Esophagus muscularis mucosa (tissue), 4 donors: ENCODE results near the gene KCNH3. TPM values are rescaled to one million over a fixed set of nuclear protein-coding genes. Genes with fewer than 3 reads are reported as not detected.

Source experiments
- DNase-seq: peaks from one replicate; pipeline ENCODE4 v3.0.0-alpha.2; 2017; ENCODE audit errors: extremely low spot score
- H3K27ac ChIP-seq, 4 donors: fragments of 200-600 bp; sonication (generic); replicated peaks in 1 of 4; 1 replicate in 3 of 4; 2 replicates in 1 of 4; pipeline ENCODE4 v1.5.1; 2016 to 2019; ENCODE audit warnings: mild to moderate bottlenecking in 1 of 4
- H3K27me3 ChIP-seq, 4 donors: fragments of 200-600 bp; sonication (generic); one replicate each; pipeline versions ENCODE4 v1.5.1 to v1.6.0; 2016 to 2019
- H3K36me3 ChIP-seq, 4 donors: fragments of 200-600 bp; sonication (generic); one replicate each; pipeline ENCODE4 v1.5.1; 2016 to 2019
- H3K4me1 ChIP-seq, 4 donors: fragments of 200-600 bp; sonication (generic); one replicate each; pipeline ENCODE4 v1.5.1; 2016 to 2019
- H3K4me3 ChIP-seq, 4 donors: fragments of 200-600 bp; sonication (generic); 1 replicate in 2 of 4; 2 replicates in 2 of 4; pipeline ENCODE4 v1.5.1; 2016 to 2019; ENCODE audit warnings: mild to moderate bottlenecking in 4 of 4, moderate library complexity in 1 of 4
- H3K9me3 ChIP-seq, 4 donors: fragments of 200-600 bp; sonication (generic); 1 replicate in 3 of 4; 2 replicates in 1 of 4; pipeline ENCODE4 v1.5.1; 2016 to 2019
- EP300 ChIP-seq: sonication (generic); formaldehyde crosslinking; IDR thresholded peaks from one replicate; pipeline ENCODE4 v1.6.1; 2017; ENCODE audit warnings: antibody characterized with exemption
- POLR2A ChIP-seq: fragments of 450-650 bp; IDR thresholded peaks from one replicate; pipeline ENCODE4 v1.6.1; 2017; ENCODE audit warnings: antibody characterized with exemption, moderate library complexity, mild to moderate bottlenecking, low read depth
- POLR2AphosphoS5 ChIP-seq, 2 donors: sonication (generic); formaldehyde crosslinking; IDR thresholded peaks; one replicate each; pipeline ENCODE4 v1.6.1; 2017; ENCODE audit warnings: antibody characterized with exemption in 2 of 2
- WGBS: methylation state at CpG from one replicate; pipeline ENCODE4 v1.1.5; 2018; 5-methylcytosine and 5-hydroxymethylcytosine counted together
- intact Hi-C: fragments of 100-400 bp; cut with DNase I; formaldehyde crosslinking; loops from one replicate; pipeline ENCODE4 v1.15.1; 2023
- total RNA-seq, 4 donors: library from RNA; depleted of rRNA; stranded (reverse); fragments of >200 nt; gene quantifications; one replicate each; pipeline versions ENCODE4 v1.1.0 to v1.2.1, GENCODE V29; 2016
- TF ChIP-seq, protein P1 (sequence below), 3 experiments: fragments of 200-600 bp in 2 of 3; fragments of 450-650 bp in 1 of 3; sonication (generic) in 2 of 3; IDR thresholded peaks; one replicate each; pipeline ENCODE4 v1.5.1; 2017 to 2019; ENCODE audit warnings: antibody characterized with exemption in 3 of 3, mild to moderate bottlenecking in 2 of 3, moderate library complexity in 1 of 3

Gene KCNH3
- total RNA-seq, 4 donors from 2014 or later, result 0.34 to 0.66 (median 0.65) TPM; not detected in 1

DNA sequence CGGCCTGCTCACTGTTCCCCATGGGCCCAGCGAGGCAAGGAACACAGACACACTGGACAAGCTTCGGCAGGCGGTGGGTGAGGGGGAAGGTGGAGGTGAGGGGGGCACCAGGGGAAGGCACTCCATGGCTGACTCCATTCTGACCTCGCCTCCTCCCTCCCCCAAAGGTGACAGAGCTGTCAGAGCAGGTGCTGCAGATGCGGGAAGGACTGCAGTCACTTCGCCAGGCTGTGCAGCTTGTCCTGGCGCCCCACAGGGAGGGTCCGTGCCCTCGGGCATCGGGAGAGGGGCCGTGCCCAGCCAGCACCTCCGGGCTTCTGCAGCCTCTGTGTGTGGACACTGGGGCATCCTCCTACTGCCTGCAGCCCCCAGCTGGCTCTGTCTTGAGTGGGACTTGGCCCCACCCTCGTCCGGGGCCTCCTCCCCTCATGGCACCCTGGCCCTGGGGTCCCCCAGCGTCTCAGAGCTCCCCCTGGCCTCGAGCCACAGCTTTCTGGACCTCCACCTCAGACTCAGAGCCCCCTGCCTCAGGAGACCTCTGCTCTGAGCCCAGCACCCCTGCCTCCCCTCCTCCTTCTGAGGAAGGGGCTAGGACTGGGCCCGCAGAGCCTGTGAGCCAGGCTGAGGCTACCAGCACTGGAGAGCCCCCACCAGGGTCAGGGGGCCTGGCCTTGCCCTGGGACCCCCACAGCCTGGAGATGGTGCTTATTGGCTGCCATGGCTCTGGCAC lies 18.5 kb downstream of the KCNH3 start:
- intact Hi-C loops, result no loop called here
- Histone ChIP-seq H3K27ac (no peak overlapping the region), H3K27me3 (no peaks in the 10 kb centered on the region), H3K4me1 (peaks cover 0 to 3% (median 0%) of the 10 kb centered on the region in 4 donors), H3K4me3 (no peak overlapping the region), H3K9me3 (no peaks in the 10 kb centered on the region), H3K36me3 (peaks cover 43 to 68% (median 67%) of the 10 kb centered on the region in 4 donors)
- no peak for DNase-seq
- 87% methylated on average over 14 of the region's 18 CpGs for WGBS
- no peak for TF ChIP-seq POLR2AphosphoS5 (IDR thresholded peaks at IDR 0.05)
- TF ChIP-seq, protein P1, sequence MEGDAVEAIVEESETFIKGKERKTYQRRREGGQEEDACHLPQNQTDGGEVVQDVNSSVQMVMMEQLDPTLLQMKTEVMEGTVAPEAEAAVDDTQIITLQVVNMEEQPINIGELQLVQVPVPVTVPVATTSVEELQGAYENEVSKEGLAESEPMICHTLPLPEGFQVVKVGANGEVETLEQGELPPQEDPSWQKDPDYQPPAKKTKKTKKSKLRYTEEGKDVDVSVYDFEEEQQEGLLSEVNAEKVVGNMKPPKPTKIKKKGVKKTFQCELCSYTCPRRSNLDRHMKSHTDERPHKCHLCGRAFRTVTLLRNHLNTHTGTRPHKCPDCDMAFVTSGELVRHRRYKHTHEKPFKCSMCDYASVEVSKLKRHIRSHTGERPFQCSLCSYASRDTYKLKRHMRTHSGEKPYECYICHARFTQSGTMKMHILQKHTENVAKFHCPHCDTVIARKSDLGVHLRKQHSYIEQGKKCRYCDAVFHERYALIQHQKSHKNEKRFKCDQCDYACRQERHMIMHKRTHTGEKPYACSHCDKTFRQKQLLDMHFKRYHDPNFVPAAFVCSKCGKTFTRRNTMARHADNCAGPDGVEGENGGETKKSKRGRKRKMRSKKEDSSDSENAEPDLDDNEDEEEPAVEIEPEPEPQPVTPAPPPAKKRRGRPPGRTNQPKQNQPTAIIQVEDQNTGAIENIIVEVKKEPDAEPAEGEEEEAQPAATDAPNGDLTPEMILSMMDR (IDR thresholded peaks at IDR 0.05), result no peak
- TF ChIP-seq EP300, result no peak
- no peak for TF ChIP-seq POLR2A

DNA sequence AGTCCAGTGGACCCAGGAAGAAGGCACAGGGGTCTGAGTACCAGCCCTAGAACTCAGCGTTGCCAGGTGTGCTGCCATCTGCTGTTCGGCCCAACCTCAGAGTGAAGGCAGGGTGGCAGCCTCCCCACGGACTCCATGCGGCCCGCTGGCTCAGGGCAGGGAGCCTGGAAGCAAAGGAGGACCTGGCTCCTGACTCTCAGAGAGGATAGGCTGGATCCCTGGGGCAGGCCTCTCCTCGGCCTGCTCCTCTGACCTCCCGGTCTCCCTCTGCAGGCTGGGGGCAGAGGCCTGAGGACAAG lies 19.0 kb downstream of the KCNH3 start:
- H3K4me3 ChIP-seq, result no peak overlapping the region
- no peak overlapping the region for H3K27ac ChIP-seq
- H3K27me3 ChIP-seq, result no peaks in the 10 kb centered on the region
- DNase-seq, result no peak
- H3K36me3 ChIP-seq, result peaks cover 48 to 73% (median 72%) of the 10 kb centered on the region in 4 donors
- WGBS, result 79% methylated on average over 5 of the region's 7 CpGs
- intact Hi-C loops, result no loop called here
- H3K4me1 ChIP-seq, result no peaks in the 10 kb centered on the region
- TF ChIP-seq, protein P1 (IDR thresholded peaks at IDR 0.05), result no peak
- TF ChIP-seq EP300, result no peak
- H3K9me3 ChIP-seq, result no peaks in the 10 kb centered on the region

DNA sequence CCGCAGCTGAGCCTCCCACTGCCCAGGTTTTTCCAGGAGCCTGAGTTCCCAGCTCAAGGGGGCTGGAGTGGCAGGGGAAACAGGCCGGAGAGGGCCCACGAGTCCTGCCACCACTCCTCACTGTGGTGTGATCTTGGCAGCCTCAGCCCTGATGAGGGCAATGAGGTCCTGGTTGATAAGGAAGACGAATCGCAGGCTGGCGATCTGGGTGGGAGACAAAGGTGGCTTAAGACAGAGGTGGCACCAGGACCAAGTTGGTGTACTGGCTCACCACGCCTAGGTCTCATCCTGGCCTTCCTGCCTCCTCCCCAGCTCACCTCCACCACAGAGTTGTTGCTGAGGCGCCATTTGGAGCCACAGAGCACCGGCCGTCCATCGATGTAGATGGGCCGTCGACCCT lies 19.7 kb downstream of the KCNH3 start:
- TF ChIP-seq POLR2AphosphoS5 (IDR thresholded peaks at IDR 0.05) (no peak), EP300 (no peak), POLR2A (no peak)
- TF ChIP-seq, protein P1 (IDR thresholded peaks at IDR 0.05), result no peak
- Histone ChIP-seq H3K4me1 (no peaks in the 10 kb centered on the region), H3K9me3 (no peaks in the 10 kb centered on the region), H3K36me3 (peaks cover 55 to 80% (median 79%) of the 10 kb centered on the region in 4 donors), H3K27ac (no peak overlapping the region), H3K4me3 (no peak overlapping the region), H3K27me3 (no peaks in the 10 kb centered on the region)
- 87% methylated on average over 13 of the region's 13 CpGs for WGBS
- DNase-seq, result no peak
- intact Hi-C loops, result no loop called here

DNA sequence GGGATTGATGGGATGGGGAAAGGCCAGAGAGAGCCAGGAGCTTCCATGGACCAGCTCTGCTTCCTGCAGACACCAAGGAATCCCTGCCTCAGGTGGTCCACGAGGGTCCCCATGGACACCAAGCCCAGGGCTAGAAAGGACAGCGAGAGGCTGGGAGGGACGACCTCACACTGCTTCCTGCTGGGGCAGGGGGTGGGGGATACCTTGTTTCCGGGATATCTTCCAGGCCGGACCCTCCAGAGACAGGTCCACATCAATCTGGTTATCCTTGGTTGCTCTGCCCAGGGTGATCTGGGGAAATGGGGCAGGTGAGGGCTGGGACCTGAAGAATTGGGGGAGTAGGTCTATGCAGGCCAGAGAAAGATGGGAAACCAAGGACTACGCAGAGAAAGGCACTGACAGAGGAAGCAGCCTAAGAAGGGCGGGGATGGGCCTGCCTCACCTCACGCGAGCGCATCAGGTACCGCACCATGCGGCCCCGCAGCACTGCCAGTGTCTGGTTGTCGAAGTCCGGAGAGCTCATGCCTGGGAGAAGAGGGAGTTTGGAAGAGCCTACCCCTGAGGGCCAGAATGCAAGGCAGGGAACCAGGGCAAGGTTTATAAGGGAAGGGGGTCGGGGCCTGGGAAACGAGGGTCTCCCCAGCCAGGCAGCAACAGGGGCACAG lies 20.3 kb downstream of the KCNH3 start:
- Histone ChIP-seq H3K36me3 (peaks cover 61 to 86% (median 85%) of the 10 kb centered on the region in 4 donors), H3K27me3 (no peaks in the 10 kb centered on the region), H3K4me1 (no peaks in the 10 kb centered on the region), H3K27ac (no peak overlapping the region), H3K9me3 (no peaks in the 10 kb centered on the region), H3K4me3 (no peak overlapping the region)
- 92% methylated on average over 17 of the region's 17 CpGs for WGBS
- no peak for TF ChIP-seq EP300
- TF ChIP-seq, protein P1 (IDR thresholded peaks at IDR 0.05), result no peak
- no peak for TF ChIP-seq POLR2A
- no peak for TF ChIP-seq POLR2AphosphoS5 (IDR thresholded peaks at IDR 0.05)
- intact Hi-C loops, result no loop called here
- DNase-seq, result no peak
